MCF 10A (cell line): ENCODE measurements around the gene DACT3. TPM values are rescaled to one million over a fixed set of nuclear protein-coding genes. Genes with fewer than 3 reads are reported as not detected.

ENCODE experiments used
- BruUV-seq: library from RNA; stranded (reverse); fragments of 400-500 nt; replicated peaks from 2 replicates; lab custom pipeline; 2021; lab: Mats Ljungman, UMichigan
- CTCF ChIA-PET: fragments of 300-600 bp; sonication (Branson Sonifier 250); formaldehyde crosslinking; extraction: SDS; loops from one replicate; lab custom pipeline; 2021; ENCODE audit warnings: antibody characterized with exemption, inconsistent platforms; lab: Yijun Ruan, JAX
- POLR2A ChIA-PET: fragments of 300-600, 350-650 bp; sonication (Branson Sonifier 250); formaldehyde crosslinking; extraction: SDS; loops from one replicate; lab custom pipeline; 2020; ENCODE audit warnings: antibody characterized with exemption, inconsistent platforms; lab: Yijun Ruan, JAX
- DNase-seq: peaks from one replicate; pipeline ENCODE4 v3.0.0-alpha.2; 2018; ENCODE audit not compliant: unreplicated experiment
- H3K27ac Mint-ChIP-seq: one replicate; pipeline ENCODE4 v1.8.0; 2022; ENCODE audit warnings: mild to moderate bottlenecking, low read depth, mixed read lengths; ENCODE audit not compliant: unreplicated experiment
- H3K27me3 Mint-ChIP-seq: one replicate; pipeline ENCODE4 v1.8.0; 2022; ENCODE audit warnings: mixed read lengths; ENCODE audit not compliant: insufficient read depth, unreplicated experiment
- H3K36me3 Mint-ChIP-seq: one replicate; pipeline ENCODE4 v1.8.0; 2022; ENCODE audit warnings: mild to moderate bottlenecking, moderate library complexity, mixed read lengths; ENCODE audit not compliant: insufficient read depth, unreplicated experiment
- H3K4me1 Mint-ChIP-seq: one replicate; pipeline ENCODE4 v1.8.0; 2022; ENCODE audit warnings: mixed read lengths; ENCODE audit not compliant: insufficient read depth, unreplicated experiment
- H3K4me3 Mint-ChIP-seq: one replicate; pipeline ENCODE4 v1.8.0; 2022; ENCODE audit warnings: mild to moderate bottlenecking, moderate library complexity, mixed read lengths; ENCODE audit not compliant: unreplicated experiment
- H3K9me3 Mint-ChIP-seq: one replicate; pipeline ENCODE4 v1.8.0; 2022; ENCODE audit warnings: mixed read lengths; ENCODE audit not compliant: unreplicated experiment
- intact Hi-C: fragments of 100-400 bp; cut with micrococcal nuclease; formaldehyde crosslinking; loops from 2 replicates; pipeline ENCODE4 v1.14.1; 2022
- total RNA-seq: library from RNA; stranded (reverse); gene quantifications from 2 replicates; pipeline ENCODE4 v1.2.3, GENCODE V29; 2022
- TF ChIP-seq, protein P1 (sequence below): fragments of 200-600 bp; IDR thresholded peaks from one replicate; pipeline ENCODE4 v1.8.0; 2022; ENCODE audit warnings: antibody characterized with exemption, mild to moderate bottlenecking; ENCODE audit not compliant: unreplicated experiment

Gene DACT3
- total RNA-seq, 1 experiment from 2014 or later, result 0.09 TPM

GRCh38 chr19:46691104-46691503 is 30.1 kb upstream of the DACT3 start:
- Mint-ChIP-seq H3K27me3 (no peaks in the 10 kb centered on the region), H3K4me1 (no peaks in the 10 kb centered on the region), H3K36me3 (peaks cover 97% of the 10 kb centered on the region), H3K27ac (no peak overlapping the region), H3K4me3 (no peak overlapping the region), H3K9me3 (no peaks in the 10 kb centered on the region)
- TF ChIP-seq, protein P1, sequence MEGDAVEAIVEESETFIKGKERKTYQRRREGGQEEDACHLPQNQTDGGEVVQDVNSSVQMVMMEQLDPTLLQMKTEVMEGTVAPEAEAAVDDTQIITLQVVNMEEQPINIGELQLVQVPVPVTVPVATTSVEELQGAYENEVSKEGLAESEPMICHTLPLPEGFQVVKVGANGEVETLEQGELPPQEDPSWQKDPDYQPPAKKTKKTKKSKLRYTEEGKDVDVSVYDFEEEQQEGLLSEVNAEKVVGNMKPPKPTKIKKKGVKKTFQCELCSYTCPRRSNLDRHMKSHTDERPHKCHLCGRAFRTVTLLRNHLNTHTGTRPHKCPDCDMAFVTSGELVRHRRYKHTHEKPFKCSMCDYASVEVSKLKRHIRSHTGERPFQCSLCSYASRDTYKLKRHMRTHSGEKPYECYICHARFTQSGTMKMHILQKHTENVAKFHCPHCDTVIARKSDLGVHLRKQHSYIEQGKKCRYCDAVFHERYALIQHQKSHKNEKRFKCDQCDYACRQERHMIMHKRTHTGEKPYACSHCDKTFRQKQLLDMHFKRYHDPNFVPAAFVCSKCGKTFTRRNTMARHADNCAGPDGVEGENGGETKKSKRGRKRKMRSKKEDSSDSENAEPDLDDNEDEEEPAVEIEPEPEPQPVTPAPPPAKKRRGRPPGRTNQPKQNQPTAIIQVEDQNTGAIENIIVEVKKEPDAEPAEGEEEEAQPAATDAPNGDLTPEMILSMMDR, result no peak
- ChIA-PET CTCF (interaction anchor here (1.3 to 3.4 kb wide), 2 partner anchors 13 to 74 kb away, joined by 6 to 17 read pairs; no protein-coding TSS in a partner anchor), POLR2A (interaction anchor here (1.2 kb wide), 1 partner anchor 13 kb away, joined by 3 read pairs; no protein-coding TSS in a partner anchor)
- intact Hi-C loops, result no loop called here
- DNase-seq, result no peak
- no TSS peak for BruUV-seq

DNA sequence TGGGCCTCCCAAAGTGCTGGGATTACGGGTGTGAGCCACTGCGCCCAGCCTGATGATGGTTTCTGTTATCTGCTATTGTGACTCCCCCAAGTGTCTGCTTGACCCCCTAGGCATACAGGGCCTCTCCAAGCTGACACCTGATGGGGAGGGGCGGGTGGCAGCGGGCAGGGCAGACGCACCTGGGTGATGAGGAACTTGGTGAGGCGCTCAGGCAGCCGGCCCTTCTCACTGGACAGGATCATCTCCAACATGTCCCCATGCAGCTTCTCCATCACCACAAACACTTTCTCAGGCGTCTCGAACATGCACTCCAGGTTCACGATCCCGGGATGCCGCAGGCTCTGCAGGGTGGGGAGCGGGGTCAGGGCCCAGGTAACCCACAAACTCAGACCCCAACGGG is 28.4 kb upstream of the DACT3 start:
- TF ChIP-seq, protein P1, result no peak
- DNase-seq, result no peak
- BruUV-seq, result no TSS peak
- Mint-ChIP-seq H3K4me1 (no peaks in the 10 kb centered on the region), H3K27ac (no peak overlapping the region), H3K4me3 (no peak overlapping the region), H3K9me3 (no peaks in the 10 kb centered on the region), H3K36me3 (peaks cover 99% of the 10 kb centered on the region), H3K27me3 (no peaks in the 10 kb centered on the region)
- POLR2A ChIA-PET, result no interaction called here
- CTCF ChIA-PET, result interaction anchor here (0.6 to 3.4 kb wide), 2 partner anchors 15 to 24 kb away, joined by 6 to 17 read pairs; no protein-coding TSS in a partner anchor
- intact Hi-C loops, result no loop called here

DNA sequence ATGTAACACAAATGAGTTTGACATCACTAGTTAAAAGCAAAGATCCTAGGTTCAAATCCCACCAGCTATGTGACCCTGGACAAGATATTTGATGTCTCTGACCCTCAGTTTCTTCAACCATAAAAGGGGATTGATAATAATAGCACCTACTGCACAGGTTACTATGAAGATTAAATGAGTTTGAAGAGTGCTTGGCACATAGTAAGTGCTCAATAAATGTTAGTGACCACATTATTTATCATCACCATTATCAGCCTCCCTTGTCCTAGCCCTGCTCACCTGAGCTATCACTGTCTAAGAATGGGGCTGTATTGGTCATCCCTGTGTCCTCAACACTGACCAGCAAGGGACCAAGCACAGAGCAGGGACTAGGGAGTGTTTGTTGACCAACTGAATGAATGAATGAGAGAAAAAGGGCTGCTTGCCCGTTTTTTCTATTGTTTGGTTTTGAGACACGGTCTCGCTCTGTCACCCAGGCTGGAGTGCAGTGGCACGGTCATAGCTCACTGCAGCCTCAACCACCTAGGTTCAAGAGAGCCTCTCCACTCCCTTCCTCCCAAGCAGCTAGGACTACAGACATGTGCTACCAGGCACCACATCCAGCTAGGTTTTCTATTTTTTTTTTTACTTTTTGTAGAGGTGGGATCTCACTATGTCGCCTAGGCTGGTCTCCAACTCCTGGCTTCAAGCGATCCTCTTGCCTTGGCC is 26.6 kb upstream of the DACT3 start:
- TF ChIP-seq, protein P1, result no peak
- Mint-ChIP-seq H3K27me3 (no peaks in the 10 kb centered on the region), H3K36me3 (peaks cover 98% of the 10 kb centered on the region), H3K27ac (no peak overlapping the region), H3K4me3 (no peak overlapping the region), H3K9me3 (no peaks in the 10 kb centered on the region), H3K4me1 (no peaks in the 10 kb centered on the region)
- ChIA-PET POLR2A (interaction anchor here (0.7 kb wide), 1 partner anchor 21 kb away, joined by 3 read pairs; no protein-coding TSS in a partner anchor), CTCF (interaction anchor here (0.6 to 1.4 kb wide), 6 partner anchors 9 to 1101 kb away, joined by 3 to 5 read pairs (median 4); no protein-coding TSS in a partner anchor)
- intact Hi-C loops, result no loop called here
- no peak for DNase-seq
- no TSS peak for BruUV-seq

DNA sequence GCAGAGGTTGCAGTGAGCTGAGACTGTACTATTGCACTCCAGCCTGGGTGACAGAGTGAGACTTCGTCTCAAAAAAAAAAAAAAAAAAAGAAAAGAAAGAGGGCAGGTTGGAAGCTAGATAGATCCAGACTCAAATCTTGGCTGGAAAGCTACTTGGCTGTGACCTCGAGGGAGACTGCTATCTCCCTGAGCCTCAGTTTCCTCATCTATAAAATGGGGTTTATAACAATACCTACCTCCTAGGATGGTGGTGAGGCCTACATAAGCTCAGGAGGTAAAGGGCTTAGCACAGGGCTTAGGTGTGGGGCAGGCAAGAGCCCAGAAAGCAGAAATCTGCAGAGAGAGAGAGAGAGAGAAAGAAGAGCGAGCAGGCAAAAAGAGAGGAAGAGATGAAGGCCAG is 24.2 kb upstream of the DACT3 start:
- CTCF ChIA-PET, result interaction anchor here (0.6 to 2.0 kb wide), 2 partner anchors 19 to 21 kb away, joined by 3 to 10 read pairs; no protein-coding TSS in a partner anchor
- no peaks in the 10 kb centered on the region for H3K27me3 Mint-ChIP-seq
- TF ChIP-seq, protein P1, result no peak
- no TSS peak for BruUV-seq
- H3K36me3 Mint-ChIP-seq, result peaks cover 98% of the 10 kb centered on the region
- no peak overlapping the region for H3K4me3 Mint-ChIP-seq
- no peaks in the 10 kb centered on the region for H3K9me3 Mint-ChIP-seq
- H3K27ac Mint-ChIP-seq, result no peak overlapping the region
- POLR2A ChIA-PET, result interaction anchor here (0.7 kb wide), 1 partner anchor 85 kb away, joined by 5 read pairs; no protein-coding TSS in a partner anchor
- no peak for DNase-seq
- no peaks in the 10 kb centered on the region for H3K4me1 Mint-ChIP-seq
- intact Hi-C loops, result no loop called here
